CD8-positive, alpha-beta memory T cell (primary cell): Measurements from ENCODE around the gene ATP4A. TPM values are rescaled to one million over a fixed set of nuclear protein-coding genes. Genes with fewer than 3 reads are reported as not detected.

ENCODE experiments used
- CTCF ChIA-PET: fragments of 350-600 bp; sonication (Branson Sonifier 250); formaldehyde crosslinking; loops from one replicate; lab custom pipeline; 2021; ENCODE audit warnings: antibody characterized with exemption; lab: Charles Lee
- POLR2A ChIA-PET: fragments of 350-600 bp; sonication (Branson Sonifier 250); formaldehyde crosslinking; loops from one replicate; lab custom pipeline; 2021; ENCODE audit warnings: antibody characterized with exemption; lab: Charles Lee
- DNase-seq, 5 donors: peaks; one replicate each; pipeline versions ENCODE4 v3.0.0 to v3.0.0-alpha.2; 2020 to 2022; ENCODE audit warnings: mixed read lengths in 1 of 5
- H3K27ac ChIP-seq: one replicate; pipeline ENCODE4 v1.7.0; 2013; ENCODE audit warnings: low read depth, mild to moderate bottlenecking, low read length, moderate library complexity
- H3K27me3 ChIP-seq: 2 replicates; pipeline ENCODE4 v1.7.0; 2013; ENCODE audit warnings: low read length, mild to moderate bottlenecking; ENCODE audit not compliant: insufficient read depth, poor library complexity, severe bottlenecking
- H3K36me3 ChIP-seq: 2 replicates; pipeline ENCODE4 v1.7.0; 2013; ENCODE audit warnings: mild to moderate bottlenecking, low read length, moderate library complexity; ENCODE audit not compliant: insufficient read depth
- H3K4me1 ChIP-seq: 2 replicates; pipeline ENCODE4 v1.7.0; 2013; ENCODE audit warnings: mild to moderate bottlenecking, low read length, moderate library complexity; ENCODE audit not compliant: insufficient read depth
- H3K4me3 ChIP-seq: 2 replicates; pipeline ENCODE4 v1.7.0; 2013; ENCODE audit warnings: mild to moderate bottlenecking, low read length
- H3K9me3 ChIP-seq: 2 replicates; pipeline ENCODE4 v1.7.0; 2013; ENCODE audit warnings: mild to moderate bottlenecking, low read length
- H3K27ac Mint-ChIP-seq, 8 donors: one replicate each; pipeline ENCODE4 v1.8.0; 2020 to 2021; ENCODE audit warnings: mixed read lengths in 8 of 8, mild to moderate bottlenecking in 6 of 8, inconsistent platforms in 3 of 8, moderate library complexity in 3 of 8
- H3K27me3 Mint-ChIP-seq, 2 donors: one replicate each; pipeline ENCODE4 v1.8.0; 2020 to 2021; ENCODE audit warnings: mixed read lengths in 2 of 2, mild to moderate bottlenecking in 1 of 2, moderate library complexity in 1 of 2
- H3K36me3 Mint-ChIP-seq, 3 donors: one replicate each; pipeline ENCODE4 v1.8.0; 2020 to 2021; ENCODE audit warnings: mixed read lengths in 3 of 3, inconsistent platforms in 1 of 3, mild to moderate bottlenecking in 1 of 3
- H3K4me1 Mint-ChIP-seq, 3 donors: one replicate each; pipeline ENCODE4 v1.8.0; 2020 to 2021; ENCODE audit warnings: mixed read lengths in 3 of 3, inconsistent platforms in 1 of 3, mild to moderate bottlenecking in 1 of 3
- H3K4me3 Mint-ChIP-seq, 7 donors: one replicate each; pipeline ENCODE4 v1.8.0; 2020 to 2021; ENCODE audit warnings: mixed read lengths in 7 of 7, mild to moderate bottlenecking in 6 of 7, moderate library complexity in 4 of 7, inconsistent platforms in 2 of 7
- H3K9me3 Mint-ChIP-seq, 5 donors: one replicate each; pipeline ENCODE4 v1.8.0; 2020 to 2022; ENCODE audit warnings: mixed read lengths in 5 of 5, mild to moderate bottlenecking in 3 of 5, moderate library complexity in 2 of 5, inconsistent platforms in 1 of 5
- polyA plus RNA-seq: library from polyadenylated mRNA; unstranded; fragments of 300-500 nt; fragmentation: Illumina TruSeq; gene quantifications from one replicate; pipeline ENCODE4 v1.2.3, GENCODE V29; 2021
- total RNA-seq, 2 experiments: library from RNA; stranded (reverse); gene quantifications; one replicate each; pipeline ENCODE4 v1.2.3, GENCODE V29; 2021

ATP4A gene
- total and polyA plus RNA-seq, 3 experiments from 2014 or later = not detected

DNA sequence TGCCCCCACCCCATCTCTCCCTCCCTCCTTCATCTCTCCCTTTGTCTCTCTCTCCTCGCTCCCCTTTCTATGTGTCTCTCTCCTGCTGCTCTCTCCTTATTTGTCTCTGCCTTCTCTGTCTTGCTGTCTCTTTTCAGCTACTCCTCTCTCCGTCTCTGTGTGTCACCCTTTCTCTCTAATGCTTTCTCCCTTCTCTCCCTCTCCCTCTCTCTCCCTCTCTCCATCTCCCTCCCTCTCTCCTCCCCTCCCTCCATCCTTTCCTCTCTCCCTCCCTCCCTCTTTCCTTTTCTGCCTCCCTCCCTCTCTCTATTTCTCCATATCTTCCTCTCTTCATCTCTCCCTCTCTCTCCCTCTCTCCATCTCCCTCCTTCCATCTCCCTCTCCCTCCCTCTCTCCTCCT is 682 bp downstream of the ATP4A start:
- no peaks in the 10 kb centered on the region for H3K9me3 Mint-ChIP-seq
- no peaks in the 10 kb centered on the region for H3K36me3 ChIP-seq

GRCh38 chr19:35562336-35562735 is 1.1 kb downstream of the ATP4A start:
- H3K27me3 Mint-ChIP-seq = peaks cover 37 to 61% of the 10 kb centered on the region in 2 donors
- no peaks in the 10 kb centered on the region for H3K36me3 Mint-ChIP-seq
- CTCF ChIA-PET = no interaction called here
- peaks cover 11% of the 10 kb centered on the region for H3K27me3 ChIP-seq
- peaks cover 8% of the 10 kb centered on the region for H3K4me1 ChIP-seq
- no peak overlapping the region for H3K4me3 Mint-ChIP-seq
- no peak overlapping the region for H3K27ac ChIP-seq
- H3K4me3 ChIP-seq = no peak overlapping the region
- H3K9me3 Mint-ChIP-seq = no peaks in the 10 kb centered on the region
- H3K9me3 ChIP-seq = no peaks in the 10 kb centered on the region
- DNase-seq = no peak
- peaks cover 4 to 11% (median 5%) of the 10 kb centered on the region in 3 donors for H3K4me1 Mint-ChIP-seq
- POLR2A ChIA-PET = no interaction called here
- H3K36me3 ChIP-seq = no peaks in the 10 kb centered on the region
- H3K27ac Mint-ChIP-seq = no peak overlapping the region

More for the DNA sequence above, 682 bp downstream of the ATP4A start:
- ChIA-PET CTCF (no interaction called here), POLR2A (no interaction called here)
- H3K4me3 ChIP-seq = no peak overlapping the region
- H3K4me1 ChIP-seq = peaks cover 8% of the 10 kb centered on the region
- peaks cover 2 to 8% (median 3%) of the 10 kb centered on the region in 3 donors for H3K4me1 Mint-ChIP-seq
- no peaks in the 10 kb centered on the region for H3K36me3 Mint-ChIP-seq
- peaks cover 11% of the 10 kb centered on the region for H3K27me3 ChIP-seq
- peaks cover 37 to 61% of the 10 kb centered on the region in 2 donors for H3K27me3 Mint-ChIP-seq
- H3K27ac Mint-ChIP-seq = no peak overlapping the region
- H3K27ac ChIP-seq = no peak overlapping the region
- no peak for DNase-seq
- H3K4me3 Mint-ChIP-seq = no peak overlapping the region
- H3K9me3 ChIP-seq = no peaks in the 10 kb centered on the region

DNA sequence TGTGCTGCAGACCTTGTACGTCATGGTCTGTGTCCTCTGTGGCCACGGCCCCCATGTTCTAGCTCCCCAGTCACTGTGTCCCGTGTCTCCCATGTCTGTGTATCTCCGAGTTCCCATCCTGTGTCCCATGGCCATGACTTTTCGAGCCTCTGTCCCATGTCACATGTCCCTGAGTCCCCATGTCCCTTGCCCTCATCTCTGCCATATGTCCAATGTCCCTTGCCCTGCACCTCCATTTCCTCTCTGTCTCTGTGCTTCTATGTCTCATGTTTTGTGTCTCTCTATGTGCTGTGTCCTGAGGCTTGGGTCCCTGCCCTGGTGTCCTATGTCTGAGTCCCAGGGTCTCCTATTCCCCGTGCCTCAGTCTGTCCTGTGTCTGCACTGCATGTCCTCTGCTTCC is 2.0 kb downstream of the ATP4A start:
- no peaks in the 10 kb centered on the region for H3K36me3 Mint-ChIP-seq
- no peak overlapping the region for H3K4me3 Mint-ChIP-seq
- Histone ChIP-seq H3K4me3 (no peak overlapping the region), H3K4me1 (peaks cover 8% of the 10 kb centered on the region), H3K9me3 (no peaks in the 10 kb centered on the region), H3K27ac (no peak overlapping the region), H3K36me3 (no peaks in the 10 kb centered on the region), H3K27me3 (peaks cover 11% of the 10 kb centered on the region)
- no peaks in the 10 kb centered on the region for H3K9me3 Mint-ChIP-seq
- peaks cover 7 to 15% (median 9%) of the 10 kb centered on the region in 3 donors for H3K4me1 Mint-ChIP-seq
- DNase-seq = no peak
- CTCF ChIA-PET = no interaction called here
- no peak overlapping the region for H3K27ac Mint-ChIP-seq
- H3K27me3 Mint-ChIP-seq = peaks cover 41 to 60% of the 10 kb centered on the region in 2 donors
- POLR2A ChIA-PET = no interaction called here

- H3K36me3 Mint-ChIP-seq = peaks cover 0 to 3% (median 0%) of the 10 kb centered on the region in 3 donors
- H3K4me3 Mint-ChIP-seq = no peak overlapping the region
These were observed 2.8 kb downstream of the ATP4A start for GRCh38 chr19:35560677-35561076.

DNA sequence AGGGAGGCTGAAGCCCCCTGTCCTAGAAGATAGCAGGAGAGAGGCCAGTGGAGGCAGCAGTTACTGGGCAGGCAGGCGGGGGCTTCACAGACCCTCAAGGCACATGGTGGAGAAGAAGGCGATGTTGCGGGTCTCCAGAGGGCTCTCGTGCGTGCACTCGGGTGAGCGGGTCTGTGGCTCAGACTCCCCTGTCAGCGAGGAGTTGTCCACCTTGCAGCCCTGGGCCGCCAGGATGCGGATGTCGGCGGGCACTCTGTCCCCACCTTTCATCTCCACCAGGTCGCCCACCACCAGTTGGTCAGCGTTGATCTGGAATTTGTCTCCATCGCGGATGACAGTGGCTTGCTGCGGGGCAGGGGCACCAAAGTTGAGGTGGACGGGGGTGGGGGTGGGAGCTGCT is 3.2 kb downstream of the ATP4A start:
- Mint-ChIP-seq H3K4me1 (peaks cover 7 to 15% (median 9%) of the 10 kb centered on the region in 3 donors), H3K4me3 (no peak overlapping the region), H3K27me3 (peaks cover 38 to 62% of the 10 kb centered on the region in 2 donors), H3K27ac (no peak overlapping the region), H3K9me3 (no peaks in the 10 kb centered on the region), H3K36me3 (peaks cover 0 to 3% (median 0%) of the 10 kb centered on the region in 3 donors)
- Histone ChIP-seq H3K36me3 (no peaks in the 10 kb centered on the region), H3K9me3 (no peaks in the 10 kb centered on the region), H3K4me3 (no peak overlapping the region), H3K27me3 (peaks cover 11% of the 10 kb centered on the region), H3K27ac (no peak overlapping the region), H3K4me1 (peaks cover 8% of the 10 kb centered on the region)
- CTCF ChIA-PET = no interaction called here
- POLR2A ChIA-PET = no interaction called here
- no peak for DNase-seq

More at GRCh38 chr19:35560677-35561076, 2.8 kb downstream of the ATP4A start:
- Histone ChIP-seq H3K27me3 (peaks cover 11% of the 10 kb centered on the region), H3K9me3 (no peaks in the 10 kb centered on the region), H3K27ac (no peak overlapping the region), H3K4me1 (peaks cover 8% of the 10 kb centered on the region), H3K4me3 (no peak overlapping the region), H3K36me3 (no peaks in the 10 kb centered on the region)
- H3K27ac Mint-ChIP-seq = no peak overlapping the region
- no peak for DNase-seq
- H3K4me1 Mint-ChIP-seq = peaks cover 7 to 15% (median 9%) of the 10 kb centered on the region in 3 donors
- POLR2A ChIA-PET = no interaction called here
- H3K27me3 Mint-ChIP-seq = peaks cover 41 to 65% of the 10 kb centered on the region in 2 donors
- H3K9me3 Mint-ChIP-seq = no peaks in the 10 kb centered on the region
- CTCF ChIA-PET = no interaction called here

DNA sequence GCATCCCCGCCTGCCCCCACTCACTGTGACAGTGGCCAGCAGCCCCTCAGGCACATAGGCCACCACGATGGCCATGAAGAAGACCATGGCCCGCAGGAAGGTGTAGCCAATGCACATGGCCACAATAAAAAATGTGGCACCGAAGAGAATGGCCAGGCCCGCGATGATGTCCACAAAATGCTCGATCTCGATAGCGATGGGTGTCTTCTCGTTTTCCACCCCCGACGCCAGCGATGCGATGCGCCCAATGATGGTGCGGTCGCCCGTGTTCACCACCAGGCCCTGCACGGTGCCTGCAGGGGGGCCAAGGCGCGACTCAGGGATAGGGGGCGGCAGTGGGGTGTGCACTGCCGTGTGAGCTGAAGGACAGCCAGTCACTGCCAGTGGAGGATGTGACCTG is 3.7 kb downstream of the ATP4A start:
- peaks cover 38 to 60% of the 10 kb centered on the region in 2 donors for H3K27me3 Mint-ChIP-seq

DNA sequence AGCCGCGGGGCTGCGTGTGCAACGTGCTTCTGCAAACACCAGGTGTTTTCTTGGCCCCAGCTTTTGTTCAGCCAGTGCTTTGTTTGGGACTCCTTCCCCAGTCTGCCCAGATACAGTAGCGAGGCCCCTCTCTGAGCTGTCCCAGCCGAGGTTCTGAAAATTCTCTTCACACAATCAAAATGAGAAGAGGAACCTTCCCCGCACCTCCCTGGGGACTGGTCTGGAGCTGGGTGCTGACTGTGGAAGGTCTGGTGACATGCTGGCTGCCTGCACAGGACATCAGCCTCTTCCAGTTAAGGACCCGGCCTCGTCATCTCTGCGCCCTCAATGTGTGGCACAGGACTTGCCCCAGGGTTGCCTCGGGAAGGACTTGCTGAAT is 4.2 kb downstream of the ATP4A start:
- Histone ChIP-seq H3K9me3 (no peaks in the 10 kb centered on the region), H3K36me3 (no peaks in the 10 kb centered on the region), H3K4me1 (peaks cover 8% of the 10 kb centered on the region), H3K4me3 (no peak overlapping the region), H3K27ac (no peak overlapping the region), H3K27me3 (peaks cover 11% of the 10 kb centered on the region)
- no peak for DNase-seq
- ChIA-PET CTCF (no interaction called here), POLR2A (interaction anchor here (0.5 kb wide), 1 partner anchor 314 kb away, joined by 7 read pairs; no protein-coding TSS in a partner anchor)
- Mint-ChIP-seq H3K27me3 (peaks cover 35 to 57% of the 10 kb centered on the region in 2 donors), H3K27ac (no peak overlapping the region), H3K36me3 (peaks cover 0 to 3% (median 0%) of the 10 kb centered on the region in 3 donors), H3K9me3 (no peaks in the 10 kb centered on the region), H3K4me3 (no peak overlapping the region), H3K4me1 (peaks cover 7 to 15% (median 9%) of the 10 kb centered on the region in 3 donors)

More for the DNA sequence above, 3.7 kb downstream of the ATP4A start:
- H3K9me3 ChIP-seq = no peaks in the 10 kb centered on the region
- no peak overlapping the region for H3K27ac ChIP-seq
- H3K4me1 ChIP-seq = peaks cover 8% of the 10 kb centered on the region
- H3K9me3 Mint-ChIP-seq = no peaks in the 10 kb centered on the region
- no peak for DNase-seq
- H3K4me1 Mint-ChIP-seq = peaks cover 7 to 15% (median 9%) of the 10 kb centered on the region in 3 donors
- POLR2A ChIA-PET = interaction anchor here (0.5 kb wide), 1 partner anchor 313 kb away, joined by 7 read pairs; no protein-coding TSS in a partner anchor
- no peak overlapping the region for H3K27ac Mint-ChIP-seq
- H3K36me3 Mint-ChIP-seq = peaks cover 0 to 3% (median 0%) of the 10 kb centered on the region in 3 donors
- no peak overlapping the region for H3K4me3 ChIP-seq
- H3K36me3 ChIP-seq = no peaks in the 10 kb centered on the region
- no peak overlapping the region for H3K4me3 Mint-ChIP-seq
- peaks cover 11% of the 10 kb centered on the region for H3K27me3 ChIP-seq
- CTCF ChIA-PET = no interaction called here

GRCh38 chr19:35558400-35559280 is 4.8 kb downstream of the ATP4A start:
- no peak for DNase-seq
- no peak overlapping the region for H3K27ac Mint-ChIP-seq
- peaks cover 0 to 3% (median 0%) of the 10 kb centered on the region in 3 donors for H3K36me3 Mint-ChIP-seq
- H3K4me3 Mint-ChIP-seq = peak overlapping the region in 2 of 7 donors; percentile 13 to 38
- no peaks in the 10 kb centered on the region for H3K9me3 ChIP-seq
- peaks cover 7 to 15% (median 9%) of the 10 kb centered on the region in 3 donors for H3K4me1 Mint-ChIP-seq
- peaks cover 8% of the 10 kb centered on the region for H3K4me1 ChIP-seq
- H3K27me3 Mint-ChIP-seq = peaks cover 32 to 53% of the 10 kb centered on the region in 2 donors
- no peaks in the 10 kb centered on the region for H3K9me3 Mint-ChIP-seq
- ChIA-PET CTCF (interaction anchor here (1.4 kb wide), 1 partner anchor 10 kb away, joined by 6 read pairs; no protein-coding TSS in a partner anchor), POLR2A (no interaction called here)
- H3K27ac ChIP-seq = no peak overlapping the region
- H3K36me3 ChIP-seq = no peaks in the 10 kb centered on the region
- H3K4me3 ChIP-seq = no peak overlapping the region
- H3K27me3 ChIP-seq = peaks cover 11% of the 10 kb centered on the region
